Activated CD4-positive, alpha-beta T cell treated with anti-CD3 and anti-CD28 coated beads, Interleukin-2, amount 10 ng/mL, durations not matched to agents 7 days and 5 days (primary cell): ENCODE data around the gene CPNE5. TPM values are rescaled to one million over a fixed set of nuclear protein-coding genes. Genes with fewer than 3 reads are reported as not detected.
A peak's percentile ranks its signal among the peaks of the same experiment; 100 is the strongest.

Experiments
- CTCF ChIA-PET: fragments of 350-600 bp; sonication (Branson Sonifier 250); formaldehyde crosslinking; loops from one replicate; lab custom pipeline; 2021; ENCODE audit warnings: antibody characterized with exemption; lab: Charles Lee
- POLR2A ChIA-PET: fragments of 350-600 bp; sonication (Branson Sonifier 250); formaldehyde crosslinking; loops from one replicate; lab custom pipeline; 2021; ENCODE audit warnings: antibody characterized with exemption; lab: Charles Lee
- DNase-seq: peaks from one replicate; pipeline ENCODE4 v3.0.0-alpha.2; 2020
- H3K27ac Mint-ChIP-seq: one replicate; pipeline ENCODE4 v1.8.0; 2021; ENCODE audit warnings: mild to moderate bottlenecking, moderate library complexity, mixed read lengths
- H3K27me3 Mint-ChIP-seq: one replicate; pipeline ENCODE4 v1.8.0; 2021; ENCODE audit warnings: mixed read lengths
- H3K36me3 Mint-ChIP-seq: one replicate; pipeline ENCODE4 v1.8.0; 2021; ENCODE audit warnings: low read depth, mixed read lengths
- H3K4me1 Mint-ChIP-seq: one replicate; pipeline ENCODE4 v1.8.0; 2021; ENCODE audit warnings: mixed read lengths
- H3K4me3 Mint-ChIP-seq: one replicate; pipeline ENCODE4 v1.8.0; 2021; ENCODE audit warnings: mild to moderate bottlenecking, moderate library complexity, mixed read lengths
- H3K9me3 Mint-ChIP-seq: one replicate; pipeline ENCODE4 v1.8.0; 2021; ENCODE audit warnings: mixed read lengths
- total RNA-seq, 2 experiments: library from RNA; stranded (reverse); gene quantifications; one replicate each; pipeline ENCODE4 v1.2.3, GENCODE V29; 2021

Gene CPNE5
- total RNA-seq, 2 experiments from 2014 or later, result 0.47 to 1.00 TPM

DNA sequence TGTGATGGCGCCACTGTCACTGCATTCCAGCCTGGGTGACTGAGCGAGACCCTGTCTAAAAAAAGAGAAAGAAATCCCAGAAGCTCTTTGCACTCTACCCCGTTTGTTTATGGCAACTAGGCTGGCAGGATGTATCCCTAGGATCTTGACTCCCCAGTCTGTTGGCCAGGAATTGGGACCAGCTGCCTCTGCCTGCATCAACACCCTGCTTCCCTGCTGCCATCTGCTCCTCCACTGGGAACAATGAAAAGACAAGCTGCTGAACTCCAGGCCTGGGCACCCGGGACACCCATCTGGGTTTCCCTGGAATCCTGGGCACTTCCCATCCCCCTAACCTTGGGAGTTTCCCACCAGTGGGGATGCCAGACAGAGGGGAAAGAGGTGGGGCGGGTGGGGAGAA lies 64.9 kb downstream of the CPNE5 start:
- H3K36me3 Mint-ChIP-seq, result no peaks in the 10 kb centered on the region
- H3K4me1 Mint-ChIP-seq, result peaks cover 35% of the 10 kb centered on the region
- no peaks in the 10 kb centered on the region for H3K9me3 Mint-ChIP-seq
- peaks cover 9% of the 10 kb centered on the region for H3K27me3 Mint-ChIP-seq
- no peak overlapping the region for H3K27ac Mint-ChIP-seq
- CTCF ChIA-PET, result interaction anchor here (1.1 to 11.5 kb wide), 6 partner anchors 8 to 436 kb away, joined by 3 to 86 read pairs (median 10); no protein-coding TSS in a partner anchor
- no peak for DNase-seq
- H3K4me3 Mint-ChIP-seq, result no peak overlapping the region
- POLR2A ChIA-PET, result no interaction called here

- Mint-ChIP-seq H3K4me3 (no peak overlapping the region), H3K27me3 (peaks cover 8% of the 10 kb centered on the region), H3K4me1 (peaks cover 49% of the 10 kb centered on the region), H3K9me3 (no peaks in the 10 kb centered on the region), H3K27ac (peak overlapping the region; percentile 54), H3K36me3 (no peaks in the 10 kb centered on the region)
- POLR2A ChIA-PET, result no interaction called here
- CTCF ChIA-PET, result interaction anchor here (0.6 to 11.5 kb wide), 7 partner anchors 9 to 235 kb away, joined by 3 to 86 read pairs (median 3); no protein-coding TSS in a partner anchor
- DNase-seq, result no peak
These were observed 66.8 kb downstream of the CPNE5 start for GRCh38 chr6:36772397-36772796.

GRCh38 chr6:36771145-36771544 lies 68.1 kb downstream of the CPNE5 start:
- Mint-ChIP-seq H3K4me3 (no peak overlapping the region), H3K36me3 (no peaks in the 10 kb centered on the region), H3K9me3 (no peaks in the 10 kb centered on the region), H3K27me3 (peaks cover 3% of the 10 kb centered on the region), H3K27ac (peak overlapping the region; percentile 81), H3K4me1 (peaks cover 56% of the 10 kb centered on the region)
- no peak for DNase-seq
- POLR2A ChIA-PET, result interaction anchor here (0.6 kb wide), 1 partner anchor 140 kb away, joined by 3 read pairs; no protein-coding TSS in a partner anchor
- CTCF ChIA-PET, result interaction anchor here (1.8 to 11.5 kb wide), 4 partner anchors 11 to 246 kb away, joined by 4 to 157 read pairs (median 73); no protein-coding TSS in a partner anchor

DNA sequence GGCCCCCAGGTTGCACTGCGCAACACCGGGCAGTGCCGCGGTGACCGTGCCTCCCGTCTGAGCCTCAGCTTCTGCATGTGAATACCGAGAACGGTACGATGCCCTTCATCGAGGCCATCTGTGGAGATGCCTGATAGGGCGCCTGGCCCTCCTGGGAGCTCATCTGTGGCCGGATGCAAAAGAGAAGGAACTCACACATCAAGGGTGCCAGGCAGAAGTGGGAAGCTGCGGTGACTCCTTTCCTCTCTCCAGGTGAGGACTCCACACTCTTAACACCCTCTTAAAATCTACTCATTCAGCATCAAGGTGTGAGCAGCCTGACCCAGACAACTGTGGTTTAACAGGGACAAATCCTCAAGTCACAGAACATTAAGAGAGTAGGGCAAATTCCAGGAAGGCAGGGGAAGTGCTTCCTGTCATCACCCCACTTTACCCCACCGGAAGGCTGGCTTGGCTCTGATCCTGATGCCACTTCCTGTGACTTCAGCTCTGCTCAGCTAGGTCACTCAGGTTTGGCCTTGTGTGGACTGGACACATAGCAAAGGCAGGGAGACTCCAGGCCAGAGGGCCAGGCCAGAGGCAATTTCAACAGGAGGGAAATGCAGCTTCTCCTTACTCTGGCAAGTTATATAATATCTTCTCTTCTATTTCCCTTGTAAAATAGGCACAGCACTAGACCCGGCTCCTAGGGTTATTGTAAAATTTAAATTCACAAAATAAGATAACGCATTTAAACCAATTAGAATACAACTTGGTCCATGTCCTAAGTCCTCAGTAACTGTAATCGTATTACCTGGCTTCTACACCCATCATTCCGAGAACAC lies 69.4 kb downstream of the CPNE5 start:
- no peaks in the 10 kb centered on the region for H3K9me3 Mint-ChIP-seq
- POLR2A ChIA-PET, result no interaction called here
- H3K4me3 Mint-ChIP-seq, result peak overlapping the region; percentile 25
- H3K36me3 Mint-ChIP-seq, result no peaks in the 10 kb centered on the region
- H3K4me1 Mint-ChIP-seq, result peaks cover 56% of the 10 kb centered on the region
- peak overlapping the region; percentile 82 for H3K27ac Mint-ChIP-seq
- CTCF ChIA-PET, result interaction anchor here (0.6 to 11.5 kb wide), 11 partner anchors 11 to 248 kb away, joined by 3 to 157 read pairs (median 4); partner anchors contain the start of gene RAB44
- peak; percentile 33 for DNase-seq
- H3K27me3 Mint-ChIP-seq, result no peaks in the 10 kb centered on the region

DNA sequence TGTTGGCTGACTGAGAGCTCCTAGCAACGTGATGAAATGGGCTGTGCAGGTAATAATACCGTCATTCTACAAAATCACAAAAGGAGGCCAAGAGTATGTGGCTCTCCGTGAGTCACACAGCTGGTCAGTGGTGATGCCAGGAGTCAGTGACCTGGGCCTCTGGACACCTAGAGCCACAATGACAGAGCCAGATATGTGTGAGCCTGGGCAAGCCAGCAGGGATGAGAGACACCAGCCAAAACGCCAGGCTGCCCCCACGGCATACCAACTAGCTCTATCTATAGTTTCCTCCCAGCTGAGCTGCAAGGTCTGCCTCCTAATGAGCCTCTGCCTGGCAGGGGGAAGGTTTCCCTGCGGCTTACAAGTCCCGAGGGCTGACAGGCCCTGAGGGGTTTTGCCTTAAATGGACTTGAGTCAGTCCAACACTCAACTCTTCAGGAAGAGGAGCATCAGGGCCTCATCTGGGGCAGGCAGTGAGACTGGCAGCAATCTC lies 70.0 kb downstream of the CPNE5 start:
- POLR2A ChIA-PET, result no interaction called here
- Mint-ChIP-seq H3K4me1 (peaks cover 56% of the 10 kb centered on the region), H3K27me3 (no peaks in the 10 kb centered on the region), H3K9me3 (no peaks in the 10 kb centered on the region), H3K4me3 (peak overlapping the region; percentile 25), H3K27ac (peak overlapping the region; percentile 82), H3K36me3 (no peaks in the 10 kb centered on the region)
- CTCF ChIA-PET, result interaction anchor here (0.7 to 11.5 kb wide), 13 partner anchors 10 to 441 kb away, joined by 3 to 157 read pairs (median 5); partner anchors contain the start of genes C6orf89 and RAB44
- DNase-seq, result no peak

DNA sequence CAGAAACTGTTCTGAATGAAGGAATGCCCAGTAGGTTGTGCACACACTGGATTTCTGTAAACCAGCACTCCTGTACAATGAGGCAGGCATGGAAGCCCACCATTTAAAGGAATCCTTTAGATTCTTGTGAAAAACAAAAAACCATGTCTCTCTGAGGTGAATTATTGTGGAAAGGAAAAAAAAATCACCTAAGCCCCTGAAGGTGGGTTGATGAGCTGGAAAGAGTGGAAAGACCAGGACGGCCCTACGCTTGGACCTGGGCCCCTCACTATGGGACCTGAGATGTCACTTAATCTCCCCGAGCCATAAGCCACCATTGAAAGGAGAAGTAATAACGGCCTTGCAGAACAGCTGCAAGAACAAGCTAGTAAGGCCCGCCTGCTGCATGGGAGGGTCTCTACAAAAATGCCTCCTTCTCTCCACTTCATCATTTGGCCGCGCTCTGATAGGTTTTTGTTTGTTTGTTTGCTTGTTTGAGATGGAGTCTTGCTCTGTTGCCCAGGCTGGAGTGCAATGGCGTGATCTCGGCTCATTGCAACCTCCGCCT lies 72.8 kb downstream of the CPNE5 start:
- Mint-ChIP-seq H3K4me3 (no peak overlapping the region), H3K9me3 (no peaks in the 10 kb centered on the region), H3K27me3 (no peaks in the 10 kb centered on the region), H3K4me1 (peaks cover 49% of the 10 kb centered on the region), H3K36me3 (no peaks in the 10 kb centered on the region), H3K27ac (no peak overlapping the region)
- DNase-seq, result no peak
- ChIA-PET POLR2A (interaction anchor here (1.1 kb wide), 1 partner anchor 405 kb away, joined by 5 read pairs; no protein-coding TSS in a partner anchor), CTCF (interaction anchor here (0.6 to 11.5 kb wide), 24 partner anchors 7 to 548 kb away, joined by 3 to 157 read pairs (median 7); partner anchors contain the start of gene PPIL1)

GRCh38 chr6:36765594-36766398 lies 73.4 kb downstream of the CPNE5 start:
- no peak overlapping the region for H3K4me3 Mint-ChIP-seq
- ChIA-PET POLR2A (interaction anchor here (1.1 kb wide), 1 partner anchor 406 kb away, joined by 5 read pairs; no protein-coding TSS in a partner anchor), CTCF (interaction anchor here (0.6 to 11.5 kb wide), 29 partner anchors 7 to 549 kb away, joined by 3 to 157 read pairs (median 5); partner anchors contain the start of gene PPIL1)
- H3K27ac Mint-ChIP-seq, result no peak overlapping the region
- peak; percentile 89 for DNase-seq
- no peaks in the 10 kb centered on the region for H3K27me3 Mint-ChIP-seq
- H3K9me3 Mint-ChIP-seq, result no peaks in the 10 kb centered on the region
- H3K4me1 Mint-ChIP-seq, result peaks cover 42% of the 10 kb centered on the region
- H3K36me3 Mint-ChIP-seq, result no peaks in the 10 kb centered on the region

GRCh38 chr6:36765190-36765589 lies 74.1 kb downstream of the CPNE5 start:
- Mint-ChIP-seq H3K27me3 (no peaks in the 10 kb centered on the region), H3K4me3 (no peak overlapping the region), H3K36me3 (no peaks in the 10 kb centered on the region), H3K4me1 (peaks cover 36% of the 10 kb centered on the region), H3K9me3 (no peaks in the 10 kb centered on the region), H3K27ac (no peak overlapping the region)
- CTCF ChIA-PET, result interaction anchor here (0.7 to 8.7 kb wide), 21 partner anchors 11 to 446 kb away, joined by 3 to 157 read pairs (median 5); partner anchors contain the start of gene PPIL1
- DNase-seq, result no peak
- POLR2A ChIA-PET, result no interaction called here

DNA sequence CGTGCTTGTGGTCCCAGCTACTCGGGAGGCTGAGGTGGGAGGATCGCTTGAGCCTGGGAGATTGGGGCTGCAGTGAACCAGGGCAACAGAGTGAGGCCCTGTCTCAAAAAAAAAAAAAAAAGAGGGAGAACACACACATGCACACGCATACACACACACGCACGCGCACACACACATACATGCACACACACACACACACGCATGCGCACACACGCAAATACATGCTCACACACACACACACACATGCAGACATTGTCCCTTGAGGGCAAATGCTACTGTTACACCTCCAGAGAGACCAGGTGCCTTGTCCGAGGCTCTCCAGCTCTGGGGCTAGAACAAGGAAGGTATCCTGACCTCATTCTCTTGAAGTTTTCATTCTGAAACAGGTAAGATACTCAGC lies 77.1 kb downstream of the CPNE5 start:
- CTCF ChIA-PET, result interaction anchor here (0.6 to 5.6 kb wide), 7 partner anchors 9 to 256 kb away, joined by 3 to 86 read pairs (median 4); no protein-coding TSS in a partner anchor
- Mint-ChIP-seq H3K36me3 (no peaks in the 10 kb centered on the region), H3K4me1 (peaks cover 23% of the 10 kb centered on the region), H3K4me3 (no peak overlapping the region), H3K27ac (no peak overlapping the region), H3K9me3 (no peaks in the 10 kb centered on the region), H3K27me3 (no peaks in the 10 kb centered on the region)
- POLR2A ChIA-PET, result no interaction called here
- no peak for DNase-seq

DNA sequence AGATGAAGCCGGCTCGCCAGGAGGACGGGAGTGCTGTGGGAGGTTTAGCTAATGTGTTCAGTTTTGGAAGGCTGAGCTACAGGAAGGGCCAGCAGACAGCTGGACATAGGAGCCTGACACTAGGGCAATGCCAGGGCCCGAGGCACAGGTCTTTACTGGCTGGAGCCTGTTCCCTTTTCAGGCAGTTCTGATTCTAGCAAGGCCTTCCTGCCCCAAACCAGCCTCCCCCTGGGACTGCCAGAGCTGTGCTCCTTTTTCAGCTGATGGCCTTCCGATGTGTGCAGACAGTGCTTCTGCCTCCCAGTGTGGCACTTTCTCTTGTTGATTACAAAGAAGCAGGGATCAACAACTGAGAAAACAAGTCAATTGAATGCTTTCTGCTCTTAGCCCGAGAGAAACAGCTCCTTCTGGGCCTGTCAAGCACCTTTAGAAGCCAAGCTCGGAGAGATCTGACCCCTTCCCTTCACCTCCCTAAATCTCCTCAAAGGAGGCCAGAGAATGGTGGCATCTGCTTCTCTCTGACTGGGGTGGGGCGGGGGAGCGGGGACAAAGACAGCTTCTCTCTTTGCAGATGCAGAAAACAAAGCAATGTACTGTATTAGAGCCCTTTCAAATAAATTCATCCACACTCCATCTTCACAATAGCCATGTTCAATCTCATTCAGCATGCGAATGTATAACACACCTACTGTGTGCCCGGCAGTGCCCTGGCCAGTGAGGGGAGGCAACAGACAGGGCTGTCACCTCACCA lies 78.4 kb downstream of the CPNE5 start:
- DNase-seq, result no peak
- H3K36me3 Mint-ChIP-seq, result no peaks in the 10 kb centered on the region
- H3K4me1 Mint-ChIP-seq, result peaks cover 28% of the 10 kb centered on the region
- no peaks in the 10 kb centered on the region for H3K9me3 Mint-ChIP-seq
- CTCF ChIA-PET, result interaction anchor here (0.6 to 5.6 kb wide), 9 partner anchors 10 to 154 kb away, joined by 3 to 86 read pairs (median 5); partner anchors contain the start of gene PPIL1
- POLR2A ChIA-PET, result no interaction called here
- H3K4me3 Mint-ChIP-seq, result no peak overlapping the region
- no peak overlapping the region for H3K27ac Mint-ChIP-seq
- H3K27me3 Mint-ChIP-seq, result no peaks in the 10 kb centered on the region

GRCh38 chr6:36759148-36759759 lies 80.0 kb downstream of the CPNE5 start:
- CTCF ChIA-PET, result interaction anchor here (0.6 to 5.6 kb wide), 43 partner anchors 9 to 453 kb away, joined by 3 to 86 read pairs (median 4); partner anchors contain the start of genes BNIP5, PPIL1 and RAB44
- H3K36me3 Mint-ChIP-seq, result peaks cover 2% of the 10 kb centered on the region
- DNase-seq, result peak; percentile 79
- H3K27ac Mint-ChIP-seq, result no peak overlapping the region
- H3K4me3 Mint-ChIP-seq, result no peak overlapping the region
- POLR2A ChIA-PET, result interaction anchor here (0.6 kb wide), 1 partner anchor 891 kb away, joined by 3 read pairs; no protein-coding TSS in a partner anchor
- no peaks in the 10 kb centered on the region for H3K27me3 Mint-ChIP-seq
- no peaks in the 10 kb centered on the region for H3K9me3 Mint-ChIP-seq
- peaks cover 43% of the 10 kb centered on the region for H3K4me1 Mint-ChIP-seq
